Vagina (tissue), 2 donors: ENCODE measurements around the gene NFIB.

ENCODE experiments used
- POLR2A ChIP-seq, 2 donors: fragments of 450-650 bp; IDR thresholded peaks; one replicate each; pipeline ENCODE4 v1.6.1; 2017; ENCODE audit warnings: antibody characterized with exemption in 2 of 2, mild to moderate bottlenecking in 2 of 2, moderate library complexity in 2 of 2
- POLR2AphosphoS5 ChIP-seq, 2 donors: sonication (generic); formaldehyde crosslinking; IDR thresholded peaks; one replicate each; pipeline ENCODE4 v1.9.0; 2017; ENCODE audit warnings: antibody characterized with exemption in 2 of 2, mild to moderate bottlenecking in 2 of 2, low read depth in 1 of 2; ENCODE audit not compliant: insufficient read depth in 1 of 2
- TF ChIP-seq, protein P1 (sequence below), 3 experiments: fragments of 450-650 bp in 2 of 3; fragments of 200-600 bp in 1 of 3; sonication (generic) in 1 of 3; IDR thresholded peaks; one replicate each; pipeline ENCODE4 v1.5.1; 2017 to 2019; ENCODE audit warnings: antibody characterized with exemption in 3 of 3, mild to moderate bottlenecking in 2 of 3, moderate library complexity in 2 of 3

DNA sequence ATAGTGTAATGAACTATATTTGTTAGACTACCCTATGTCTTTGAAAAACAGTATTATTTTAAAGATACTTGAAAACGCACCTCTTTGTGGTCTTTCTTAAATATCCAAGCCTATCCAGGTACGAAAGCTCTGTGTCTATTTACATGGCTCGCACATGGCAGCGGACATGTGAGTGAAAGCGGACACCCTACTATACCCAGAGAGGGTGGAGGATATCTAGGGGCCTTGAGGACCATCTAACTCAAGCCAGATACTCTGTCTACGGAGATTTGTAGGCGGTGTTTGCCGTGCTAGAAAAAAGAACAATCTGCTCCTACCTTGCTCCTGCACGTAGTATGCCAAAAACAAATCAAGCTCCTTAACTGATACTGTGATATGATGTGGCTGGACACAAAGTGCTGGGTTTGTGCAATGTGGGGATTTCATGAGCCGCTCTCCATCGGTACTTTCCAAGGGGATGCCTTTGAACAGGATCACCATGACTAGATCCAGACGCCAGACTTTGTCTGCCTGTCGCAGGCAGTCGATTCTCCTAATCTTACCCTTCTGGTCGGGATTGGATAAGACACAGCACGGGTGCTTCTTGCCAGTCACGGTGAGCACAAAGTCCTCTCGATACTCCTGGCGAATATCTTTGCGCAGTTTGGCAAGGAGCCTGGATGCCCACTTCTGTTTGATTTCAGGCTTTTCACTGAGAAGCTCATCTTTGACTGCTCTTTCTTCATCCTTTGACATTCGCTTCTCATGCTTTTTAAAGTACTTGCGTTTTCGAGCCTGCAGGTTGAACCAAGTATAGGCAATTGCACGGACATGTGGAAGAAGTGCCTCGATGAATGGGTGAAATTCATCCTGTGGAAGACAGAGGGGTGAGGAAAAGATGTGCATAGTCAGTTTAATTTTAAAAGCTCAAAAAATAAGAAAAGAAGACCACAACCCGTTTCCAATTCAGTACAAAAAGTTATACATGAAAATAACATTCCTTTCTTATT is 7.0 kb downstream of the NFIB start:
- TF ChIP-seq, protein P1, sequence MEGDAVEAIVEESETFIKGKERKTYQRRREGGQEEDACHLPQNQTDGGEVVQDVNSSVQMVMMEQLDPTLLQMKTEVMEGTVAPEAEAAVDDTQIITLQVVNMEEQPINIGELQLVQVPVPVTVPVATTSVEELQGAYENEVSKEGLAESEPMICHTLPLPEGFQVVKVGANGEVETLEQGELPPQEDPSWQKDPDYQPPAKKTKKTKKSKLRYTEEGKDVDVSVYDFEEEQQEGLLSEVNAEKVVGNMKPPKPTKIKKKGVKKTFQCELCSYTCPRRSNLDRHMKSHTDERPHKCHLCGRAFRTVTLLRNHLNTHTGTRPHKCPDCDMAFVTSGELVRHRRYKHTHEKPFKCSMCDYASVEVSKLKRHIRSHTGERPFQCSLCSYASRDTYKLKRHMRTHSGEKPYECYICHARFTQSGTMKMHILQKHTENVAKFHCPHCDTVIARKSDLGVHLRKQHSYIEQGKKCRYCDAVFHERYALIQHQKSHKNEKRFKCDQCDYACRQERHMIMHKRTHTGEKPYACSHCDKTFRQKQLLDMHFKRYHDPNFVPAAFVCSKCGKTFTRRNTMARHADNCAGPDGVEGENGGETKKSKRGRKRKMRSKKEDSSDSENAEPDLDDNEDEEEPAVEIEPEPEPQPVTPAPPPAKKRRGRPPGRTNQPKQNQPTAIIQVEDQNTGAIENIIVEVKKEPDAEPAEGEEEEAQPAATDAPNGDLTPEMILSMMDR (IDR thresholded peaks at IDR 0.05) = no peak
- TF ChIP-seq POLR2A (IDR thresholded peaks at IDR 0.05) (no peak), POLR2AphosphoS5 (IDR thresholded peaks at IDR 0.05; ENCODE audit: insufficient read depth in 1 of 2, low read depth in 1 of 2) (no peak)
